Ascending aorta (tissue), 2 donors: ENCODE data around the gene SNRPA. TPM values are rescaled to one million over a fixed set of nuclear protein-coding genes. Genes with fewer than 3 reads are reported as not detected.

Experiments used
- DNase-seq, 2 donors: peaks; one replicate each; pipeline ENCODE4 v3.0.0-alpha.2; 2019; ENCODE audit warnings: low spot score in 2 of 2
- H3K27ac ChIP-seq, 2 donors: fragments of 200-600 bp; sonication (generic); one replicate each; pipeline ENCODE4 v1.5.1; 2016 to 2017; ENCODE audit warnings: mild to moderate bottlenecking in 1 of 2
- H3K27me3 ChIP-seq: fragments of 200-600 bp; sonication (generic); one replicate; pipeline ENCODE4 v1.5.1; 2017
- H3K36me3 ChIP-seq, 2 donors: fragments of 200-600 bp; sonication (generic); one replicate each; pipeline ENCODE4 v1.5.1; 2016
- H3K4me1 ChIP-seq, 2 donors: fragments of 200-600 bp; sonication (generic); one replicate each; pipeline ENCODE4 v1.5.1; 2016 to 2017; ENCODE audit warnings: mild to moderate bottlenecking in 1 of 2
- H3K4me3 ChIP-seq, 2 donors: fragments of 200-600 bp; sonication (generic); one replicate each; pipeline ENCODE4 v1.5.1; 2016 to 2017; ENCODE audit warnings: mild to moderate bottlenecking in 1 of 2
- H3K9me3 ChIP-seq, 2 donors: fragments of 200-600 bp; sonication (generic); one replicate each; pipeline ENCODE4 v1.5.1; 2016
- CTCF ChIP-seq, 3 experiments: fragments of 200-600 bp in 2 of 3; fragments of 450-650 bp in 1 of 3; sonication (generic) in 2 of 3; IDR thresholded peaks; one replicate each; pipeline ENCODE4 v1.5.1; 2016 to 2019; ENCODE audit warnings: antibody characterized with exemption in 3 of 3, mild to moderate bottlenecking in 1 of 3, moderate library complexity in 1 of 3
- intact Hi-C: fragments of 100-400 bp; cut with DNase I; formaldehyde crosslinking; loops from one replicate; pipeline ENCODE4 v1.15.1; 2023
- total RNA-seq: library from RNA; depleted of rRNA; stranded (reverse); fragments of >200 nt; gene quantifications from one replicate; pipeline ENCODE4 v1.1.0, GENCODE V29; 2016

SNRPA gene
- total RNA-seq, 1 donor from 2014 or later: 154 TPM

- H3K4me1 ChIP-seq: no peaks in the 10 kb centered on the region
- no peak for DNase-seq
These were observed 45.7 kb upstream of the SNRPA start for GRCh38 chr19:40705362-40705651.

GRCh38 chr19:40705950-40706619 lies 44.9 kb upstream of the SNRPA start:
- DNase-seq: no peak
- Histone ChIP-seq H3K36me3 (peaks cover 76 to 81% of the 10 kb centered on the region in 2 donors), H3K4me3 (no peak overlapping the region), H3K27me3 (no peaks in the 10 kb centered on the region), H3K4me1 (no peaks in the 10 kb centered on the region), H3K9me3 (no peaks in the 10 kb centered on the region), H3K27ac (peak overlapping the region in 1 of 2 donors; percentile 2)
- no peak for TF ChIP-seq CTCF (IDR thresholded peaks at IDR 0.05)
- intact Hi-C loops: no loop called here

More at GRCh38 chr19:40705362-40705651, 45.7 kb upstream of the SNRPA start:
- no peak for TF ChIP-seq CTCF (IDR thresholded peaks at IDR 0.05)
- H3K4me3 ChIP-seq: no peak overlapping the region
- no peaks in the 10 kb centered on the region for H3K9me3 ChIP-seq
- peaks cover 77 to 83% of the 10 kb centered on the region in 2 donors for H3K36me3 ChIP-seq
- no peaks in the 10 kb centered on the region for H3K27me3 ChIP-seq
- intact Hi-C loops: no loop called here
- H3K27ac ChIP-seq: peak overlapping the region in 1 of 2 donors; percentile 2

DNA sequence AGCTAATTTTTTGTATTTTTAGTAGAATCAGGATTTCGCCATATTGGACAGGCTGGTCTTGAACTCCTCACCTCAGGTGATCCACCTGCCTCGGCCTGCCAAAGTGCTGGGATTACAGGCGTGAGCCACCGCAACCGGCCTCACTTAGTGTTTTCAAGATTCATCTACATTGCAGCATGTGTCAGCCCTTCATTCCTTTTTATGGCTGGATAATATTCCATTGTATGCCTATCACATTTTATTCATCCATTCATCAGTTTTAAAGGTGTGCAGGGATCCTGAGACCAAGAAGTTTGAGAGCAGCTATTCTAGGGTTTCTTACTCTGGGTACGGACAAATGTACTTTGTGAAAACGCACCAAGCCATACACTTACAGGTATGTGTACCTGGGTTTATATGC lies 43.4 kb upstream of the SNRPA start:
- Histone ChIP-seq H3K9me3 (no peaks in the 10 kb centered on the region), H3K27ac (no peak overlapping the region), H3K27me3 (no peaks in the 10 kb centered on the region), H3K4me1 (no peaks in the 10 kb centered on the region), H3K36me3 (peaks cover 68 to 72% of the 10 kb centered on the region in 2 donors), H3K4me3 (no peak overlapping the region)
- TF ChIP-seq CTCF (IDR thresholded peaks at IDR 0.05): no peak
- intact Hi-C loops: no loop called here
- DNase-seq: no peak

- no peak for DNase-seq
- no peak overlapping the region for H3K27ac ChIP-seq
- TF ChIP-seq CTCF (IDR thresholded peaks at IDR 0.05): no peak
- peaks cover 46 to 54% of the 10 kb centered on the region in 2 donors for H3K36me3 ChIP-seq
- no peaks in the 10 kb centered on the region for H3K9me3 ChIP-seq
- H3K4me3 ChIP-seq: no peak overlapping the region
- no peaks in the 10 kb centered on the region for H3K27me3 ChIP-seq
- intact Hi-C loops: loop anchor here (10.0 kb wide), 1 partner anchor 1305 kb away; the partner anchor contains the start of gene ZFP36
- H3K4me1 ChIP-seq: peaks cover 0 to 10% of the 10 kb centered on the region in 2 donors
These were observed 41.2 kb upstream of the SNRPA start for GRCh38 chr19:40709817-40710216.

- intact Hi-C loops: loop anchor here (2.0 to 10.0 kb wide), 2 partner anchors 511 to 1309 kb away; partner anchors contain the start of gene ZFP36
- Histone ChIP-seq H3K27ac (peak overlapping the region; percentile 97 to 99), H3K36me3 (peaks cover 15 to 28% of the 10 kb centered on the region in 2 donors), H3K4me3 (peak overlapping the region; percentile 72 to 100), H3K4me1 (peaks cover 0 to 17% of the 10 kb centered on the region in 2 donors), H3K27me3 (no peaks in the 10 kb centered on the region), H3K9me3 (no peaks in the 10 kb centered on the region)
- no peak for TF ChIP-seq CTCF (IDR thresholded peaks at IDR 0.05)
- DNase-seq: no peak
These were observed 37.1 kb upstream of the SNRPA start for GRCh38 chr19:40713939-40714338.
